ENCODE results near the gene RTN4R.
"Not testable (repeated sequence)": the region's sequence is repeated elsewhere in the genome, so short reads cannot be mapped to it uniquely, and the experiment has no call there.

RTN4R gene

GRCh38 chr22:20305230-20305893 is 37.2 kb upstream of the RTN4R start:
- H3K4me3 ChIP-seq (ENCODE audit: low read length in 2 of 2); H3K36me3 ChIP-seq (ENCODE audit: control insufficient read depth in 2 of 2, insufficient read depth in 2 of 2, low read length in 2 of 2); H3K27ac ChIP-seq (ENCODE audit: low read depth in 2 of 2, low read length in 2 of 2); H3K4me1 ChIP-seq (ENCODE audit: control insufficient read depth in 2 of 2, insufficient read depth in 2 of 2, low read length in 2 of 2); H3K27me3 ChIP-seq (ENCODE audit: control insufficient read depth in 2 of 2, insufficient read depth in 2 of 2, low read length in 2 of 2); H3K9me3 ChIP-seq (ENCODE audit: control insufficient read depth in 2 of 2, low read length in 2 of 2); H3K9ac ChIP-seq (ENCODE audit: low read depth in 1 of 2, low read length in 2 of 2): not testable (repeated sequence)

- H3K36me3 ChIP-seq (ENCODE audit: control insufficient read depth in 2 of 2, insufficient read depth in 2 of 2, low read length in 2 of 2): no peaks in the 10 kb centered on the region
- peaks cover 4 to 5% of the 10 kb centered on the region in 2 donors for H3K27me3 ChIP-seq (ENCODE audit: control insufficient read depth in 2 of 2, insufficient read depth in 2 of 2, low read length in 2 of 2)
- H3K27ac ChIP-seq (ENCODE audit: low read depth in 2 of 2, low read length in 2 of 2): no peak overlapping the region
- H3K9me3 ChIP-seq (ENCODE audit: control insufficient read depth in 2 of 2, low read length in 2 of 2): no peaks in the 10 kb centered on the region
- H3K9ac ChIP-seq (ENCODE audit: low read depth in 1 of 2, low read length in 2 of 2): no peak overlapping the region
- peaks cover 0 to 6% of the 10 kb centered on the region in 2 donors for H3K4me1 ChIP-seq (ENCODE audit: control insufficient read depth in 2 of 2, insufficient read depth in 2 of 2, low read length in 2 of 2)
- H3K4me3 ChIP-seq (ENCODE audit: low read length in 2 of 2): no peak overlapping the region
Measured at GRCh38 chr22:20304646-20305045, 36.5 kb upstream of the RTN4R start.

GRCh38 chr22:20303229-20303534 is 35.1 kb upstream of the RTN4R start:
- H3K36me3 ChIP-seq (ENCODE audit: control insufficient read depth in 2 of 2, insufficient read depth in 2 of 2, low read length in 2 of 2); H3K27ac ChIP-seq (ENCODE audit: low read depth in 2 of 2, low read length in 2 of 2); H3K4me3 ChIP-seq (ENCODE audit: low read length in 2 of 2); H3K27me3 ChIP-seq (ENCODE audit: control insufficient read depth in 2 of 2, insufficient read depth in 2 of 2, low read length in 2 of 2); H3K9ac ChIP-seq (ENCODE audit: low read depth in 1 of 2, low read length in 2 of 2); H3K4me1 ChIP-seq (ENCODE audit: control insufficient read depth in 2 of 2, insufficient read depth in 2 of 2, low read length in 2 of 2); H3K9me3 ChIP-seq (ENCODE audit: control insufficient read depth in 2 of 2, low read length in 2 of 2): not testable (repeated sequence)

GRCh38 chr22:20302438-20303228 is 34.5 kb upstream of the RTN4R start:
- H3K27ac ChIP-seq (ENCODE audit: low read depth in 2 of 2, low read length in 2 of 2): no peak overlapping the region
- no peaks in the 10 kb centered on the region for H3K9me3 ChIP-seq (ENCODE audit: control insufficient read depth in 2 of 2, low read length in 2 of 2)
- no peak overlapping the region for H3K4me3 ChIP-seq (ENCODE audit: low read length in 2 of 2)
- peaks cover 3 to 7% of the 10 kb centered on the region in 2 donors for H3K4me1 ChIP-seq (ENCODE audit: control insufficient read depth in 2 of 2, insufficient read depth in 2 of 2, low read length in 2 of 2)
- H3K9ac ChIP-seq (ENCODE audit: low read depth in 1 of 2, low read length in 2 of 2): no peak overlapping the region
- H3K27me3 ChIP-seq (ENCODE audit: control insufficient read depth in 2 of 2, insufficient read depth in 2 of 2, low read length in 2 of 2): peaks cover 4 to 8% of the 10 kb centered on the region in 2 donors
- H3K36me3 ChIP-seq (ENCODE audit: control insufficient read depth in 2 of 2, insufficient read depth in 2 of 2, low read length in 2 of 2): no peaks in the 10 kb centered on the region

- no peaks in the 10 kb centered on the region for H3K9me3 ChIP-seq (ENCODE audit: control insufficient read depth in 2 of 2, low read length in 2 of 2)
- H3K36me3 ChIP-seq (ENCODE audit: control insufficient read depth in 2 of 2, insufficient read depth in 2 of 2, low read length in 2 of 2): no peaks in the 10 kb centered on the region
- H3K27ac ChIP-seq (ENCODE audit: low read depth in 2 of 2, low read length in 2 of 2): no peak overlapping the region
- peak overlapping the region in 1 of 2 donors; percentile 12 for H3K9ac ChIP-seq (ENCODE audit: low read depth in 1 of 2, low read length in 2 of 2)
- H3K27me3 ChIP-seq (ENCODE audit: control insufficient read depth in 2 of 2, insufficient read depth in 2 of 2, low read length in 2 of 2): peaks cover 4 to 8% of the 10 kb centered on the region in 2 donors
- H3K4me3 ChIP-seq (ENCODE audit: low read length in 2 of 2): peak overlapping the region; percentile 44 to 58
- peaks cover 3 to 7% of the 10 kb centered on the region in 2 donors for H3K4me1 ChIP-seq (ENCODE audit: control insufficient read depth in 2 of 2, insufficient read depth in 2 of 2, low read length in 2 of 2)
Measured at GRCh38 chr22:20299746-20300136, 31.6 kb upstream of the RTN4R start.

GRCh38 chr22:20298803-20299745 is 31.0 kb upstream of the RTN4R start:
- peaks cover 4 to 8% of the 10 kb centered on the region in 2 donors for H3K27me3 ChIP-seq (ENCODE audit: control insufficient read depth in 2 of 2, insufficient read depth in 2 of 2, low read length in 2 of 2)
- H3K36me3 ChIP-seq (ENCODE audit: control insufficient read depth in 2 of 2, insufficient read depth in 2 of 2, low read length in 2 of 2): no peaks in the 10 kb centered on the region
- H3K4me1 ChIP-seq (ENCODE audit: control insufficient read depth in 2 of 2, insufficient read depth in 2 of 2, low read length in 2 of 2): peaks cover 3 to 7% of the 10 kb centered on the region in 2 donors
- H3K4me3 ChIP-seq (ENCODE audit: low read length in 2 of 2): peak overlapping the region; percentile 20 to 58
- no peak overlapping the region for H3K27ac ChIP-seq (ENCODE audit: low read depth in 2 of 2, low read length in 2 of 2)
- H3K9ac ChIP-seq (ENCODE audit: low read depth in 1 of 2, low read length in 2 of 2): peak overlapping the region in 1 of 2 donors; percentile 12
- H3K9me3 ChIP-seq (ENCODE audit: control insufficient read depth in 2 of 2, low read length in 2 of 2): no peaks in the 10 kb centered on the region

GRCh38 chr22:20298110-20298802 is 30.1 kb upstream of the RTN4R start:
- H3K27ac ChIP-seq (ENCODE audit: low read depth in 2 of 2, low read length in 2 of 2): no peak overlapping the region
- no peaks in the 10 kb centered on the region for H3K36me3 ChIP-seq (ENCODE audit: control insufficient read depth in 2 of 2, insufficient read depth in 2 of 2, low read length in 2 of 2)
- H3K9me3 ChIP-seq (ENCODE audit: control insufficient read depth in 2 of 2, low read length in 2 of 2): no peaks in the 10 kb centered on the region
- H3K9ac ChIP-seq (ENCODE audit: low read depth in 1 of 2, low read length in 2 of 2): no peak overlapping the region
- H3K4me3 ChIP-seq (ENCODE audit: low read length in 2 of 2): peak overlapping the region in 1 of 2 donors; percentile 58
- H3K27me3 ChIP-seq (ENCODE audit: control insufficient read depth in 2 of 2, insufficient read depth in 2 of 2, low read length in 2 of 2): peaks cover 4 to 8% of the 10 kb centered on the region in 2 donors
- peaks cover 3 to 7% of the 10 kb centered on the region in 2 donors for H3K4me1 ChIP-seq (ENCODE audit: control insufficient read depth in 2 of 2, insufficient read depth in 2 of 2, low read length in 2 of 2)

GRCh38 chr22:20297414-20298109 is 29.4 kb upstream of the RTN4R start:
- Histone ChIP-seq H3K9ac (ENCODE audit: low read depth in 1 of 2, low read length in 2 of 2) (no peak overlapping the region), H3K4me3 (ENCODE audit: low read length in 2 of 2) (no peak overlapping the region), H3K27ac (ENCODE audit: low read depth in 2 of 2, low read length in 2 of 2) (no peak overlapping the region), H3K9me3 (ENCODE audit: control insufficient read depth in 2 of 2, low read length in 2 of 2) (no peaks in the 10 kb centered on the region), H3K36me3 (ENCODE audit: control insufficient read depth in 2 of 2, insufficient read depth in 2 of 2, low read length in 2 of 2) (no peaks in the 10 kb centered on the region), H3K27me3 (ENCODE audit: control insufficient read depth in 2 of 2, insufficient read depth in 2 of 2, low read length in 2 of 2) (peaks cover 4 to 10% of the 10 kb centered on the region in 2 donors), H3K4me1 (ENCODE audit: control insufficient read depth in 2 of 2, insufficient read depth in 2 of 2, low read length in 2 of 2) (peaks cover 3 to 7% of the 10 kb centered on the region in 2 donors)

- no peak overlapping the region for H3K4me3 ChIP-seq (ENCODE audit: low read length in 2 of 2)
- H3K36me3 ChIP-seq (ENCODE audit: control insufficient read depth in 2 of 2, insufficient read depth in 2 of 2, low read length in 2 of 2): no peaks in the 10 kb centered on the region
- peaks cover 3 to 7% of the 10 kb centered on the region in 2 donors for H3K4me1 ChIP-seq (ENCODE audit: control insufficient read depth in 2 of 2, insufficient read depth in 2 of 2, low read length in 2 of 2)
- no peak overlapping the region for H3K27ac ChIP-seq (ENCODE audit: low read depth in 2 of 2, low read length in 2 of 2)
- no peaks in the 10 kb centered on the region for H3K9me3 ChIP-seq (ENCODE audit: control insufficient read depth in 2 of 2, low read length in 2 of 2)
- no peak overlapping the region for H3K9ac ChIP-seq (ENCODE audit: low read depth in 1 of 2, low read length in 2 of 2)
- H3K27me3 ChIP-seq (ENCODE audit: control insufficient read depth in 2 of 2, insufficient read depth in 2 of 2, low read length in 2 of 2): peaks cover 2 to 10% of the 10 kb centered on the region in 2 donors
Measured at GRCh38 chr22:20296598-20296997, 28.5 kb upstream of the RTN4R start.

Measured in mucosa of rectum (tissue), 2 donors.